Heart right ventricle (tissue), 16 donors: ENCODE results near the gene NPEPPS. TPM values are rescaled to one million over a fixed set of nuclear protein-coding genes. Genes with fewer than 3 reads are reported as not detected.

Experiments
- ATAC-seq, 8 donors: fragments of 200-7000 bp; cut with Tn5 transposase; one replicate each; pipeline ENCODE4 v1.9.1; 2020; ENCODE audit warnings: mild to moderate bottlenecking in 8 of 8, moderate library complexity in 8 of 8, moderate number of reproducible peaks in 1 of 8
- DNase-seq, 2 donors: peaks; one replicate each; pipeline ENCODE4 v3.0.0-alpha.2; 2020
- H3K27ac ChIP-seq, 10 donors: fragments of 200-600 bp; sonication (generic) in 2 of 10; one replicate each; pipeline versions ENCODE4 v1.5.0 to v1.8.0; 2020 to 2022; ENCODE audit warnings: mild to moderate bottlenecking in 3 of 10
- H3K27me3 ChIP-seq, 7 donors: fragments of 200-600 bp; one replicate each; pipeline ENCODE4 v1.8.0; 2021 to 2022; ENCODE audit warnings: mild to moderate bottlenecking in 2 of 7
- H3K36me3 ChIP-seq, 9 donors: fragments of 200-600 bp; sonication (generic) in 1 of 9; one replicate each; pipeline versions ENCODE4 v1.5.0 to v1.8.0; 2020 to 2022; ENCODE audit warnings: mild to moderate bottlenecking in 2 of 9
- H3K4me1 ChIP-seq, 9 donors: fragments of 200-600 bp; sonication (generic) in 1 of 9; one replicate each; pipeline versions ENCODE4 v1.5.0 to v1.8.0; 2020 to 2022; ENCODE audit warnings: mild to moderate bottlenecking in 4 of 9
- H3K4me3 ChIP-seq, 10 donors: fragments of 200-600 bp; sonication (generic) in 2 of 10; one replicate each; pipeline versions ENCODE4 v1.5.0 to v1.8.0; 2020 to 2022; ENCODE audit warnings: mild to moderate bottlenecking in 7 of 10, moderate library complexity in 2 of 10
- H3K9me3 ChIP-seq, 11 donors: fragments of 200-600 bp in 10 of 11; sonication (generic) in 2 of 11; one replicate each; pipeline versions ENCODE4 v1.5.0 to v1.8.0; 2013 to 2022; ENCODE audit warnings: mild to moderate bottlenecking in 2 of 11, control low read depth in 1 of 11, moderate library complexity in 1 of 11
- CTCF ChIP-seq, 9 donors: fragments of 200-600 bp; sonication (generic) in 2 of 9; IDR thresholded peaks; one replicate each; pipeline versions ENCODE4 v1.5.0 to v1.8.0; 2021 to 2022; ENCODE audit warnings: antibody characterized with exemption in 9 of 9, mild to moderate bottlenecking in 5 of 9, moderate library complexity in 1 of 9
- WGBS, 2 donors: extraction: QIAGEN DNeasy Blood & Tissue Kit; methylation state at CpG; one replicate each; pipeline ENCODE4 v1.1.7; 2013; ENCODE audit warnings: inconsistent platforms in 1 of 2; 5-methylcytosine and 5-hydroxymethylcytosine counted together
- intact Hi-C, 10 donors: fragments of 100-400 bp; cut with DNase I; formaldehyde crosslinking; loops; one replicate each; pipeline versions ENCODE4 v1.11.1 to v1.14.2; 2022
- polyA plus RNA-seq, 2 donors: library from polyadenylated mRNA; stranded (reverse); fragments of 200-250 nt; gene quantifications; one replicate each; pipeline ENCODE4 v1.2.3, GENCODE V29; 2013
- total RNA-seq, 10 donors: library from RNA; stranded (reverse); fragmentation: NEBNext Ultra II Directional in 3 of 10; extraction: Animal tissue kit (Norgen Biotek cat#: 25700) in 3 of 10; gene quantifications; one replicate each; pipeline versions ENCODE4 v1.2.1 to v1.2.4, GENCODE V29; 2021 to 2023
- donor health status: Arrhythmogenic right ventricular cardiomyopathy.
- donor health status: ischemic (EF 13 %, LVEDD 7.1; RV severe dilation, severe dysfunction).
- donor health status: healthy with polysubstance abuse.
- donor health status: DM: no; HTN: yes; CAD: no.
- donor health status: DM: no; HTN: no; CAD: no.
- donor health status: ischemic (EF 25% LVEDD 6.9; RV normal size, moderate dysfunction).
- donor health status: ischemic (EF 25% LVEDD 5.7; RV mildly dilated, moderate dysfunction).
- donor health status: healthy.
- donor health status: DM: yes; HTN: yes; CAD: no.
- donor health status: Ischemic cardiomyopathy.
- donor health status: ischemic (EF 35%, LVEDD 5.7; RV mildly dilated, moderate dysfunction).
- donor health status: nonischemic (EF 11% LVEDD 7.7; RV severe dilation, severe dysfunction).
- donor health status: DM: yes; HTN: yes; CAD: no.
- donor health status: PGD.
- donor health status: ischemic (EF 29% LVEDD 5.4; RV normal size, mild dysfunction).
- donor health status: nonischemic (EF 23%, LVEDD 6.1; RV moderate dilation, normal function).

NPEPPS gene
- total and polyA plus RNA-seq, 12 donors = 21.8 to 104 (median 85.0) TPM

- H3K27ac ChIP-seq = peak overlapping the region in 8 of 10 donors; percentile 3 to 71 (median 52)
- H3K27me3 ChIP-seq = no peaks in the 10 kb centered on the region
- H3K36me3 ChIP-seq = peaks cover 0 to 100% (median 51%) of the 10 kb centered on the region in 9 donors
- H3K4me3 ChIP-seq = no peak overlapping the region
- no peaks in the 10 kb centered on the region for H3K9me3 ChIP-seq
- no peak for DNase-seq
- TF ChIP-seq CTCF (IDR thresholded peaks at IDR 0.05) = no peak
- WGBS, 2 donors = 43 to 56% methylated on average over 4 of the region's 4 CpGs
- H3K4me1 ChIP-seq = peaks cover 0 to 28% (median 14%) of the 10 kb centered on the region in 9 donors
- intact Hi-C loops = loop anchor here in 2 of 10 donors (10.0 kb wide), 1 partner anchor 99 kb away; no protein-coding TSS in a partner anchor
- ATAC-seq = peak in 2 of 8 donors; percentile 28 to 36
Measured at GRCh38 chr17:47603830-47604597, 73.1 kb downstream of the NPEPPS start.

- peak in 7 of 8 donors; percentile 71 to 97 (median 94) for ATAC-seq
- Histone ChIP-seq H3K27ac (peak overlapping the region in 6 of 10 donors; percentile 52 to 71 (median 68)), H3K36me3 (peaks cover 0 to 100% (median 55%) of the 10 kb centered on the region in 9 donors), H3K4me3 (no peak overlapping the region), H3K27me3 (no peaks in the 10 kb centered on the region), H3K4me1 (peaks cover 0 to 28% (median 14%) of the 10 kb centered on the region in 9 donors), H3K9me3 (no peaks in the 10 kb centered on the region)
- TF ChIP-seq CTCF (IDR thresholded peaks at IDR 0.05) = no peak
- intact Hi-C loops = loop anchor here in 2 of 10 donors (10.0 kb wide), 1 partner anchor 100 kb away; no protein-coding TSS in a partner anchor
- DNase-seq = peak in 1 of 2 donors; percentile 73
- WGBS, 2 donors = 47 to 49% methylated on average over 1 of the region's 1 CpG
Measured at GRCh38 chr17:47604598-47604927, 73.7 kb downstream of the NPEPPS start.

- Histone ChIP-seq H3K4me1 (peaks cover 0 to 28% (median 14%) of the 10 kb centered on the region in 9 donors), H3K27me3 (no peaks in the 10 kb centered on the region), H3K9me3 (no peaks in the 10 kb centered on the region), H3K4me3 (no peak overlapping the region), H3K27ac (peak overlapping the region in 9 of 10 donors; percentile 24 to 71 (median 64)), H3K36me3 (peaks cover 0 to 99% (median 55%) of the 10 kb centered on the region in 9 donors)
- no peak for TF ChIP-seq CTCF (IDR thresholded peaks at IDR 0.05)
- ATAC-seq (peak in 3 of 8 donors; percentile 5 to 11 (median 8)), DNase-seq (no peak)
- WGBS, 2 donors = 43 to 59% methylated on average over 1 of the region's 1 CpG
- intact Hi-C loops = loop anchor here in 2 of 10 donors (10.0 kb wide), 1 partner anchor 100 kb away; no protein-coding TSS in a partner anchor
Measured at GRCh38 chr17:47605011-47605410, 74.1 kb downstream of the NPEPPS start.

- intact Hi-C loops = loop anchor here in 2 of 10 donors (10.0 kb wide), 1 partner anchor 103 kb away; no protein-coding TSS in a partner anchor
- H3K9me3 ChIP-seq = no peaks in the 10 kb centered on the region
- H3K4me1 ChIP-seq = peaks cover 0 to 28% (median 14%) of the 10 kb centered on the region in 9 donors
- DNase-seq (no peak), ATAC-seq (no peak)
- no peak overlapping the region for H3K27ac ChIP-seq
- WGBS, 2 donors = 94 to 98% methylated on average over 3 of the region's 3 CpGs
- no peak for TF ChIP-seq CTCF (IDR thresholded peaks at IDR 0.05)
- no peak overlapping the region for H3K4me3 ChIP-seq
- H3K36me3 ChIP-seq = peaks cover 0 to 99% (median 32%) of the 10 kb centered on the region in 9 donors
- no peaks in the 10 kb centered on the region for H3K27me3 ChIP-seq
Measured at GRCh38 chr17:47607481-47607880, 76.6 kb downstream of the NPEPPS start.
